Stomach (tissue), 9 donors: Measurements from ENCODE around the gene AGRP. TPM values are rescaled to one million over a fixed set of nuclear protein-coding genes. Genes with fewer than 3 reads are reported as not detected.
A peak's percentile ranks its signal among the peaks of the same experiment; 100 is the strongest.

Experiments
- DNase-seq, 2 donors: peaks; one replicate each; pipeline versions ENCODE4 v3.0.0 to v3.0.0-alpha.2; 2013 to 2019
- H3K27ac ChIP-seq, 5 donors: fragments of 200-600 bp in 4 of 5; sonication (generic) in 4 of 5; one replicate each; pipeline ENCODE4 v1.5.1; 2013 to 2019; ENCODE audit warnings: mild to moderate bottlenecking in 1 of 5, moderate library complexity in 1 of 5
- H3K27me3 ChIP-seq, 3 donors: fragments of 200-600 bp; sonication (generic); one replicate each; pipeline ENCODE4 v1.5.1; 2017 to 2019; ENCODE audit warnings: mixed run types in 1 of 3
- H3K36me3 ChIP-seq, 4 donors: fragments of 200-600 bp; sonication (generic); 1 replicate in 3 of 4; 2 replicates in 1 of 4; pipeline ENCODE4 v1.5.1; 2016 to 2019
- H3K4me1 ChIP-seq, 4 donors: fragments of 200-600 bp; sonication (generic); one replicate each; pipeline ENCODE4 v1.5.1; 2016 to 2019
- H3K4me3 ChIP-seq, 4 donors: fragments of 200-600 bp; sonication (generic) in 3 of 4; one replicate each; pipeline ENCODE4 v1.5.1; 2016 to 2019; ENCODE audit warnings: mild to moderate bottlenecking in 1 of 4
- H3K9me3 ChIP-seq, 4 donors: fragments of 200-600 bp; sonication (generic); one replicate each; pipeline ENCODE4 v1.5.1; 2016 to 2019
- EP300 ChIP-seq: sonication (generic); formaldehyde crosslinking; IDR thresholded peaks from one replicate; pipeline ENCODE4 v1.6.1; 2017; ENCODE audit warnings: antibody characterized with exemption
- POLR2A ChIP-seq, 4 donors: fragments of 450-650 bp; IDR thresholded peaks; one replicate each; pipeline ENCODE4 v1.6.1; 2016; ENCODE audit warnings: antibody characterized with exemption in 4 of 4, control low read depth in 2 of 4, mild to moderate bottlenecking in 1 of 4, moderate library complexity in 1 of 4
- POLR2AphosphoS5 ChIP-seq, 3 donors: sonication (generic); formaldehyde crosslinking; IDR thresholded peaks; one replicate each; pipeline ENCODE4 v1.6.1; 2016; ENCODE audit warnings: antibody characterized with exemption in 3 of 3
- WGBS, 5 donors: extraction: QIAGEN DNeasy Blood & Tissue Kit in 3 of 5; methylation state at CpG; one replicate each; pipeline versions ENCODE4 v1.1.5 to v1.1.7; 2013 to 2018; 5-methylcytosine and 5-hydroxymethylcytosine counted together
- intact Hi-C: fragments of 100-400 bp; cut with DNase I; formaldehyde crosslinking; loops from one replicate; pipeline ENCODE4 v1.15.1; 2023; ENCODE audit warnings: low total_unique reads
- polyA plus RNA-seq, 3 donors: library from polyadenylated mRNA; stranded (reverse); fragments of 200-250 nt; gene quantifications; one replicate each; pipeline ENCODE4 v1.2.3, GENCODE V29; 2013
- total RNA-seq, 5 donors: library from RNA; depleted of rRNA; stranded (reverse); fragments of >200 nt; gene quantifications; one replicate each; pipeline versions ENCODE4 v1.1.0 to v1.2.3, GENCODE V29; 2014 to 2016
- TF ChIP-seq, protein P1 (sequence below), 7 experiments: fragments of 450-650 bp in 4 of 7; fragments of 200-600 bp in 3 of 7; sonication (generic) in 3 of 7; IDR thresholded peaks; one replicate each; pipeline ENCODE4 v1.5.1; 2016 to 2019; ENCODE audit warnings: antibody characterized with exemption in 7 of 7, control low read depth in 2 of 7, mild to moderate bottlenecking in 1 of 7
- donor health status: healthy with polysubstance abuse.
- donor health status: Bipolar disorder and iron deficiency.
- donor health status: healthy.

Gene AGRP
- total and polyA plus RNA-seq, 8 donors, result not detected

DNA sequence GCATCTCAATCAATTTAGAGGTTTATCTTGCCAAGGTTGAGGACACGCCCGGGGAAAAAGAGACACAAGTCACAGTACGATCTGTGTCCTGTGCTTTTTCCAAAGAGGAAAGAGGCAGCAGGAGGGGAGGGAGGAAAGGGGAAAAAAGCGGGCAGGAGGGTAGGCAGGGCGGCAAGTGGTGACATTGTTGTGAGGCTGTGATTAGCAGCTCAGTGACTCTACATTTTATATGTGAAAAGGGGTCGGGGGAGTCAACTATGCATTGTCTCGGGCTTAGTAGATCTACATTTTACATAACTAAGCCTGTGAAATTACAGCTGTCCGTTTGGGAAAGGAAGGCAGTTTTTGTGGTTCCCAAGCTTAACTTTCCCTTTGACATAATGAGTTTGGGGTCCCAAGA is 23.1 kb upstream of the AGRP start:
- TF ChIP-seq EP300, result no peak
- TF ChIP-seq POLR2A (IDR thresholded peaks at IDR 0.05), result no peak
- TF ChIP-seq POLR2AphosphoS5 (IDR thresholded peaks at IDR 0.05), result no peak
- TF ChIP-seq, protein P1, sequence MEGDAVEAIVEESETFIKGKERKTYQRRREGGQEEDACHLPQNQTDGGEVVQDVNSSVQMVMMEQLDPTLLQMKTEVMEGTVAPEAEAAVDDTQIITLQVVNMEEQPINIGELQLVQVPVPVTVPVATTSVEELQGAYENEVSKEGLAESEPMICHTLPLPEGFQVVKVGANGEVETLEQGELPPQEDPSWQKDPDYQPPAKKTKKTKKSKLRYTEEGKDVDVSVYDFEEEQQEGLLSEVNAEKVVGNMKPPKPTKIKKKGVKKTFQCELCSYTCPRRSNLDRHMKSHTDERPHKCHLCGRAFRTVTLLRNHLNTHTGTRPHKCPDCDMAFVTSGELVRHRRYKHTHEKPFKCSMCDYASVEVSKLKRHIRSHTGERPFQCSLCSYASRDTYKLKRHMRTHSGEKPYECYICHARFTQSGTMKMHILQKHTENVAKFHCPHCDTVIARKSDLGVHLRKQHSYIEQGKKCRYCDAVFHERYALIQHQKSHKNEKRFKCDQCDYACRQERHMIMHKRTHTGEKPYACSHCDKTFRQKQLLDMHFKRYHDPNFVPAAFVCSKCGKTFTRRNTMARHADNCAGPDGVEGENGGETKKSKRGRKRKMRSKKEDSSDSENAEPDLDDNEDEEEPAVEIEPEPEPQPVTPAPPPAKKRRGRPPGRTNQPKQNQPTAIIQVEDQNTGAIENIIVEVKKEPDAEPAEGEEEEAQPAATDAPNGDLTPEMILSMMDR (IDR thresholded peaks at IDR 0.05), result no peak
- intact Hi-C loops, result no loop called here
- WGBS, 5 donors, result 56 to 72% (median 67%) methylated on average over 8 of the region's 8 CpGs

DNA sequence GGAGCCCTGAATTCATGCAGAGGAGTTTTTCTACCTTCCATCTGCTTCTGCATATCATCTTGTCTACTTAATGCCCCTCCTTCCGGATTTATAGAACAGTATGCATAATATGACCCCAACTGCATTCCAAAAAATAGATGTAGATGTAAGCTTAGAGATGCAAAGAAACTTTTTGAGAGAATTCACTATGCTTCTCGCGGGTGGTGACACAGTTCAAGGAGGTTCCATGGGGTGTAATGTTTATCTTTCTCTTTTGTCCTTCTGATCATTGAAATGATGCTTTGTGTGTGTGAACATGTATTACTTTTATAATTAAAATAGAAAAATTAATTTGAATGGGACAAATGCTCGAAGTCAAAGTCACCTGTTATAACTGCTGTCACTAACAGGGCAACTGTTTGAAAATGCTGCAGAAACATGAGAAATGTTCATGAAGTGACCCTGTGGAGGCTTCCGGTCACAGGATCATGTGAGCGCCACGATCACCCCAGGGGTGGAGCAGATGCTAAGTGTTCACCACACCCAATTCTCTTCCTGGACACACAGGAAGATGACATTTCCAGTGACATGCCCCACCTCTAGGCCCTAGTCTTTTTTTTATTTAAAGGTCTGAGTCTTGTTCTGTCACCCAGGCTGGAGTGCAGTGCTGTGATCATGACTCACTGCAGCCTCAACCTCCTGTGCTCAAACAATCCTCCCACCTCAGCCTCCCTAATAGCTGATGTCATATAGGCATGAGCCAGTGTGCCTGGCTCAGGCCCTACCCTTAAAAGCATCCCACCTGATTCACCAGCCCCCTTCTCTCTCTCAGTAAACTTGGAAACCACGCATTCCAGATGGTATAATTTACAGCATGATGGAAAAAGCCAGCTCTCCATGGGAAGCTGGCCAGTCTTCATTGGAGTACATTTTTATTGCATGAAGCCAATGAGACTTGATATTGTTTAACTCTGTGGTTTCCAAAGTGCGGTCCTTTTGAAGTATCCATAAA is 21.0 kb upstream of the AGRP start:
- Histone ChIP-seq H3K27me3 (no peaks in the 10 kb centered on the region), H3K4me1 (peaks cover 0 to 9% (median 0%) of the 10 kb centered on the region in 4 donors), H3K9me3 (no peaks in the 10 kb centered on the region), H3K36me3 (no peaks in the 10 kb centered on the region), H3K27ac (peak overlapping the region in 3 of 5 donors; percentile 31 to 49 (median 47)), H3K4me3 (no peak overlapping the region)
- no peak for DNase-seq
- WGBS, 5 donors, result 62 to 79% (median 76%) methylated on average over 9 of the region's 9 CpGs
- no peak for TF ChIP-seq EP300
- intact Hi-C loops, result no loop called here

More for the DNA sequence above, 23.1 kb upstream of the AGRP start:
- H3K4me1 ChIP-seq, result peaks cover 0 to 9% (median 0%) of the 10 kb centered on the region in 4 donors
- H3K36me3 ChIP-seq, result no peaks in the 10 kb centered on the region
- no peak for DNase-seq
- no peaks in the 10 kb centered on the region for H3K9me3 ChIP-seq
- no peak overlapping the region for H3K27ac ChIP-seq
- H3K27me3 ChIP-seq, result no peaks in the 10 kb centered on the region
- no peak overlapping the region for H3K4me3 ChIP-seq

DNA sequence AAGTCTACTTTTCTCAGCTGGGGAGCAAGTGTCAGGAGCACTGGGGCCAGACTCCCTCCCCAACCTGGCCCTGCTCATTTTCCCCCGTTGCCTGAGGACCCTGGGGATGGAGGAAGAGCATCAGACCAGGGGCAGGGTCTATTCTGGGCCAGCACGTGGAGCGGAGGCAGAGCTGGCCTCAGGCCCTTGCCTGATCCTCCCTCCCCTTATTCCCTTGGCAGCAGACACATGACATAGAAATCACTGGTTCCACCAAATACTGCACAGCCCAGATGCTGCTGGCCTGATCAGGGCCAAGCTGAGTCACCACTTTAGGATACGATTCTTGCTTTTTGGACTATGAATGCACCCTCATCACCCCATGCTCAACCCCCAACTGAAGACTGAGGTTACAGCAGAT is 15.8 kb upstream of the AGRP start:
- Histone ChIP-seq H3K4me1 (peaks cover 0 to 5% (median 4%) of the 10 kb centered on the region in 4 donors), H3K27me3 (no peaks in the 10 kb centered on the region), H3K27ac (no peak overlapping the region), H3K36me3 (peaks cover 0 to 10% (median 5%) of the 10 kb centered on the region in 4 donors), H3K9me3 (no peaks in the 10 kb centered on the region), H3K4me3 (no peak overlapping the region)
- no peak for TF ChIP-seq EP300
- TF ChIP-seq, protein P1 (IDR thresholded peaks at IDR 0.05), result no peak
- no peak for TF ChIP-seq POLR2AphosphoS5 (IDR thresholded peaks at IDR 0.05)
- TF ChIP-seq POLR2A (IDR thresholded peaks at IDR 0.05), result no peak
- 65 to 84% (median 80%) methylated on average over 4 of the region's 4 CpGs for WGBS, 5 donors
- intact Hi-C loops, result no loop called here
- DNase-seq, result no peak

DNA sequence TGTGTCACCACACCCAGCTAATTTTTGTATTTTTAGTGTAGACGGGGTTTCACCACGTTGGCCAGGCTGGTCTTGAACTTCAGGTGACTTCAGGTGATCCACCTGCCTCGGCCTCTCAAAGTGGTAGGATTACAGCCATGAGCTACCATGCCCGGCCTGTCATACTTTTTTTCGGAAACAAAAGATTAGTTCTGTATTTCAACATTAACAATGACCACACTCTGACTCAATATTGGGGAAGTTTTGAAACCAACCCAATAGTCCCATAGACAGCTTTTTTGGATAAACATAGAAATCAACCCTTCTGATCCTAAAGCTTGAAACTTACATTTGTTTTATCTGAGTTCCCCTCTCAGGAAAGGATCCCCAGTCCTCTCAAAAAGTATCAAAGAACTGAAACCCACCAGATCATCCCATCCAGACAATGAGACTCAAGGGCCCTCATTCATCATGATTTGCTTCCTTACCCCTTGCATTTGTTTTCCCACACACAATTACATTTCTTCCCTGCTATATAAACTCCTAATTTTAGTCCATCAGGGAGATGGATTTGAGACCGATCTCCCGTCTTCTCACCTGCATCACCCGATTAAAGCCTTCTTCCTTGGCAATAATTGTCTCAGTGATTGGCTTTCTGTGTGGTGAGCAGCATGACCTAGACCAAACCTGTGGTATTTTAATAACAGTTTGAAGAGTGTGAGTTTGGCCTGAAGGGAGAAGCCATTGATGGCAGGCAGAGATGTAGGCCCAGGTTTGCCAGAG is 7.2 kb upstream of the AGRP start:
- H3K27ac ChIP-seq, result peak overlapping the region in 4 of 5 donors; percentile 70 to 79 (median 71)
- intact Hi-C loops, result no loop called here

More for the DNA sequence above, 7.2 kb upstream of the AGRP start:
- Histone ChIP-seq H3K27me3 (no peaks in the 10 kb centered on the region), H3K4me1 (peaks cover 19 to 68% (median 30%) of the 10 kb centered on the region in 4 donors), H3K4me3 (no peak overlapping the region), H3K9me3 (no peaks in the 10 kb centered on the region), H3K36me3 (peaks cover 0 to under 1% (median 0%) of the 10 kb centered on the region in 4 donors)
- WGBS, 5 donors, result 70 to 85% (median 78%) methylated on average over 8 of the region's 8 CpGs
- DNase-seq, result no peak
- TF ChIP-seq EP300 (no peak), POLR2A (IDR thresholded peaks at IDR 0.05) (no peak), POLR2AphosphoS5 (IDR thresholded peaks at IDR 0.05) (no peak)
- TF ChIP-seq, protein P1 (IDR thresholded peaks at IDR 0.05), result no peak
